DND-41 (cell line): ENCODE results near the gene CSNK1A1.

ENCODE experiments used
- EZH2 ChIP-seq: IDR thresholded peaks from 3 replicates; pipeline ENCODE4 v1.6.1; 2012; ENCODE audit warnings: borderline replicate concordance, low read depth, mild to moderate bottlenecking, moderate library complexity, low read length, inconsistent platforms; ENCODE audit not compliant: severe bottlenecking
- TF ChIP-seq, protein P1 (sequence below): IDR thresholded peaks from 2 replicates; pipeline ENCODE4 v1.5.1; 2012; ENCODE audit warnings: borderline replicate concordance, low read length, moderate library complexity, mild to moderate bottlenecking; ENCODE audit not compliant: poor library complexity, severe bottlenecking; ENCODE audit errors: extremely low read depth

DNA sequence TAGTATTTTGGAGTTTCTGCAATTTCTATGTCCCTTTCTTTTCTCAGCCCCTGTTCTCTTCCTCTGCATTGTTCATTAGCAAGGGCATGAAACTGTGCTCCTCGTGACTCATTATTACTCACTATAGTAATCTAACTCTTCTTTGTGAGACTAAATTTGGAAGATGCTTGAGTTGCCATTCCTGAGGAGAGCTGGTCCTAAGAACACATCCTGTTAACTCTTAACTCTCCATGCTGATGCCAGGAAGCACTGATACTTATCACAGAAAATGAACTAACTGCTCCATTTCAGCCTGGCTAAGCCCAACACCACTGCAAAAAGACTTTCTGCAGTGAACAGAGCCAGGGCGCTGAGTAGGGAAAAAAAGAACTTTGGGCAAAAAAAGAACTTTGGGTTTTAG lies 10.6 kb upstream of the CSNK1A1 start:
- TF ChIP-seq, protein P1, sequence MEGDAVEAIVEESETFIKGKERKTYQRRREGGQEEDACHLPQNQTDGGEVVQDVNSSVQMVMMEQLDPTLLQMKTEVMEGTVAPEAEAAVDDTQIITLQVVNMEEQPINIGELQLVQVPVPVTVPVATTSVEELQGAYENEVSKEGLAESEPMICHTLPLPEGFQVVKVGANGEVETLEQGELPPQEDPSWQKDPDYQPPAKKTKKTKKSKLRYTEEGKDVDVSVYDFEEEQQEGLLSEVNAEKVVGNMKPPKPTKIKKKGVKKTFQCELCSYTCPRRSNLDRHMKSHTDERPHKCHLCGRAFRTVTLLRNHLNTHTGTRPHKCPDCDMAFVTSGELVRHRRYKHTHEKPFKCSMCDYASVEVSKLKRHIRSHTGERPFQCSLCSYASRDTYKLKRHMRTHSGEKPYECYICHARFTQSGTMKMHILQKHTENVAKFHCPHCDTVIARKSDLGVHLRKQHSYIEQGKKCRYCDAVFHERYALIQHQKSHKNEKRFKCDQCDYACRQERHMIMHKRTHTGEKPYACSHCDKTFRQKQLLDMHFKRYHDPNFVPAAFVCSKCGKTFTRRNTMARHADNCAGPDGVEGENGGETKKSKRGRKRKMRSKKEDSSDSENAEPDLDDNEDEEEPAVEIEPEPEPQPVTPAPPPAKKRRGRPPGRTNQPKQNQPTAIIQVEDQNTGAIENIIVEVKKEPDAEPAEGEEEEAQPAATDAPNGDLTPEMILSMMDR = no peak
- TF ChIP-seq EZH2 = no peak
